Measurements from ENCODE around the gene PDXK.

Gene PDXK

DNA sequence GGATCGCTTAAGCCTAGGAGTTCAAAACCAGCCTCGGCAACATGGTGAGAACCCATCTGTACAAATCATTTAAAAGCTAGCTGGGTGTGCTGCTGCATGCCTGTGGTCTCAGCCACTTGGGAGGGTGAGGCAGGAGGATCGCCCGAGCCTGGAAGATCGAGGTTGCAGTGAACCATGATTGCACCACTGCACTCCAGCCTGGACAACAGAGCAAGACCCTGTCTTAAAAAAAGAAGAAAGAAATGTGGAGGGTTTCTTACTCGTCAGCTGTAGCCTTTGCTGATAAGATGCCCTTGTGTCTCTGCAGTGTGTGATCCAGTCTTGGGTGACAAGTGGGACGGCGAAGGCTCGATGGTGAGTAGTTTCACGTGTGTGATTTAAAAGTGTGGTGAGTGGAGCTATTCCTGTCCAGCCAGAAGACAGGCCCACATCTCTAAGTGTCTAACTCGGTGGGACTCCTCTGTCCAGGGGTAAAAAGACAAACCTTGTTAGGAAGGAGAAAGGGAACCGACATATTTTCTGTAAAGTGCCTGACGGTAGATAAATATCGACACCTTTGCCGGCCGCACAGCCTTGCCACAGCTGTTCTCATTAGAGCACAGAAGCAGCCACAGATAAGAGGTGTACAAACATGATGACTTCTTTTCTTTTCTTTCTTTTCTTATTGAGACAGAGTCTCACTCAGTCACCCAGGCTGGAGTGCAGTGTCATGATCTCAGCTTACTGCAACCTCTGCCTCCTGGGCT is 27.0 kb downstream of the PDXK start:
- no peaks in the 10 kb centered on the region for H3K4me1 ChIP-seq (ENCODE audit: control insufficient read depth, insufficient read depth, low read length, unreplicated experiment)
- no peak overlapping the region for H3K27ac ChIP-seq (ENCODE audit: low read depth, low read length)
- H3K27me3 ChIP-seq (ENCODE audit: insufficient read depth, low read length) = no peaks in the 10 kb centered on the region
- H3K36me3 ChIP-seq (ENCODE audit: insufficient read depth, low read length) = peaks cover 18% of the 10 kb centered on the region
- no peak overlapping the region for H3K4me3 ChIP-seq (ENCODE audit: low read depth, low read length)
- no peak overlapping the region for H2AFZ ChIP-seq (ENCODE audit: low read length, unreplicated experiment)
- H3K79me2 ChIP-seq (ENCODE audit: control insufficient read depth, insufficient read depth, low read length, unreplicated experiment) = no peaks in the 10 kb centered on the region

DNA sequence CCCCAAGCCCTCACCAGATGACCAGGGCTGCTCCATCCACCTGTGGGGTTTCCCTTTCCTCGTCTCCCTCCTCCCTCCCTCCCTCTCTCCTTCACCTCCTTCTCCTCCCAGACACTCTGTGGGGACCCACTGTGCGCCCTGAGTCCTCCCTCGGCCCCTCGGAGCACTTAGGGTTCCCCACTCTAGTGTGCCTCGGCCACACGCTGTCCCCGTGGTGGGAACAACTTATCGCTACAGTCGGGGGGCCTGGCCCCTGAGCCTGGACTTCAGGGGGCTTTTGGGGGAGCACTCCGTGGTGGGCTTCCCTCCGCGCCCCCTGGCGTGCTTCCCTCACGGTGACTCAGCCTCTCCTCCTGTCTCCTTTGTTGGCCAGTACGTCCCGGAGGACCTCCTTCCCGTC is 29.7 kb downstream of the PDXK start:
- Histone ChIP-seq H3K27me3 (ENCODE audit: insufficient read depth, low read length) (no peaks in the 10 kb centered on the region), H3K36me3 (ENCODE audit: insufficient read depth, low read length) (peaks cover 27% of the 10 kb centered on the region), H3K27ac (ENCODE audit: low read depth, low read length) (no peak overlapping the region), H3K4me1 (ENCODE audit: control insufficient read depth, insufficient read depth, low read length, unreplicated experiment) (no peaks in the 10 kb centered on the region), H3K79me2 (ENCODE audit: control insufficient read depth, insufficient read depth, low read length, unreplicated experiment) (no peaks in the 10 kb centered on the region), H2AFZ (ENCODE audit: low read length, unreplicated experiment) (no peak overlapping the region), H3K4me3 (ENCODE audit: low read depth, low read length) (no peak overlapping the region)

DNA sequence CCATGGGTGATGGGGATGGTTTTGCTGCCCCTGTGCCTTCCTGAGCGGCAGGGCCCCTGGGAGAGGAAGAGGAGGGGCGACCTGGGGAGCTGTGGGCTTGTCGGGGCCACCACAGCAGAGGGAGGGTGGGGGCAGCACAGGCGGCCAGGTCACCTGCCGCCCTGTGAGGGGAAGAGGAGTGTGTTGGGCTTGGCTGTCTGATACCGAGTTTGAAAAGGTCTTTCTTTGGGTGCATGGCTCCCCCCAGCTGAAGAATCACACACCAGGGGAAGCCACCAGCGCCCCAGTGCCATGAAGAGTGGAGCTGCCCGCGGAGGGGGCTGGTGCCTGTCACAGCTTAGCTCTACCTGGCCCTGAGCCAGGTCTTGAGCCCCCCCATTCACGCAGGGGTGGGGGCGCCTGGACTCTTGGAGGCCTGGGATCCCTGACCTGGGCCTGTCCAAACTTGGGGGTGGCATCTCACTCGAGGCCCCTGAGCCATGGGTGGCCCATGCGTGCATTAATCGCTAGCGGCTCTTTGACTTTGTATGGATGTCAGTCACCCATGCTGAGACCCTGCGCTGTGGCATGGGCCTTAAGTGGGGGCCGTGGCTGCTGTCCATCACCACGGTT is 30.8 kb downstream of the PDXK start:
- H3K27ac ChIP-seq (ENCODE audit: low read depth, low read length) = no peak overlapping the region
- peaks cover 27% of the 10 kb centered on the region for H3K36me3 ChIP-seq (ENCODE audit: insufficient read depth, low read length)
- H3K79me2 ChIP-seq (ENCODE audit: control insufficient read depth, insufficient read depth, low read length, unreplicated experiment) = no peaks in the 10 kb centered on the region
- H2AFZ ChIP-seq (ENCODE audit: low read length, unreplicated experiment) = no peak overlapping the region
- no peak overlapping the region for H3K4me3 ChIP-seq (ENCODE audit: low read depth, low read length)
- no peaks in the 10 kb centered on the region for H3K4me1 ChIP-seq (ENCODE audit: control insufficient read depth, insufficient read depth, low read length, unreplicated experiment)
- no peaks in the 10 kb centered on the region for H3K27me3 ChIP-seq (ENCODE audit: insufficient read depth, low read length)

DNA sequence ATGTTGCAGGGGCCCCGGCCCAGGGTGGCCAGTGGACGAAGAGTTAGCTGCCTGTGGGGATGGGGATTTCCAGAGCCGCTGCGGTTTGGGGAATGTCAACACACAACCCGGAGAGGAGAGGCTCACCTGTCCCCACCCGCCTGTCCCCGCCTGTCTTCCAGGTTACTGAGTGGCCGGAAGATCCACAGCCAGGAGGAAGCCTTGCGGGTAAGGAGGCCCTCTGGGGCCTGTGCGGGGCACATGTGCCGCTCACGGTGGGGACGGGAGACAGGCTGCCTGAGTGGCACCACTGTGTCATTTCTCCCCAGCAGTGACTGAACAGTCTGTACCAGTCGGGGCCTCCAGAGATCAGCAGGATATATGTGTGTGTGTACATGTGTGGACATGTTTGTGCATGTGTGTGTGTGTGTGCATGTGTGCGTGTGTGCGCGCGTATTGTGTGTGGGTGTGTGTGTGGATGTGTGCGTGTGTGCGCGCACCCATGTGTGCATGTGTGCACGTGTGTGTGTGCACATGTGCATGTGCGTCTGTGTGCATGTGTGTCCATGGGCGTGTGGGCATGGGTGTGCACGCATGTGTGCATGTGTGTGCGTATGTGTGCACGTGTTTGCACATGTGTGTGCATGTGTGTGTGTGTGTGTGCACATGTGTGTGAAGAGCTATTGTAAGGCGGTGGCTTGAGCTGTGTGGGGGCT is 31.6 kb downstream of the PDXK start:
- no peak overlapping the region for H3K27ac ChIP-seq (ENCODE audit: low read depth, low read length)
- no peaks in the 10 kb centered on the region for H3K27me3 ChIP-seq (ENCODE audit: insufficient read depth, low read length)
- H3K36me3 ChIP-seq (ENCODE audit: insufficient read depth, low read length) = peaks cover 32% of the 10 kb centered on the region; the same call in 1 of the 2 replicates
- no peak overlapping the region for H3K4me3 ChIP-seq (ENCODE audit: low read depth, low read length)
- no peak overlapping the region for H2AFZ ChIP-seq (ENCODE audit: low read length, unreplicated experiment)
- no peaks in the 10 kb centered on the region for H3K4me1 ChIP-seq (ENCODE audit: control insufficient read depth, insufficient read depth, low read length, unreplicated experiment)
- no peaks in the 10 kb centered on the region for H3K79me2 ChIP-seq (ENCODE audit: control insufficient read depth, insufficient read depth, low read length, unreplicated experiment)

DNA sequence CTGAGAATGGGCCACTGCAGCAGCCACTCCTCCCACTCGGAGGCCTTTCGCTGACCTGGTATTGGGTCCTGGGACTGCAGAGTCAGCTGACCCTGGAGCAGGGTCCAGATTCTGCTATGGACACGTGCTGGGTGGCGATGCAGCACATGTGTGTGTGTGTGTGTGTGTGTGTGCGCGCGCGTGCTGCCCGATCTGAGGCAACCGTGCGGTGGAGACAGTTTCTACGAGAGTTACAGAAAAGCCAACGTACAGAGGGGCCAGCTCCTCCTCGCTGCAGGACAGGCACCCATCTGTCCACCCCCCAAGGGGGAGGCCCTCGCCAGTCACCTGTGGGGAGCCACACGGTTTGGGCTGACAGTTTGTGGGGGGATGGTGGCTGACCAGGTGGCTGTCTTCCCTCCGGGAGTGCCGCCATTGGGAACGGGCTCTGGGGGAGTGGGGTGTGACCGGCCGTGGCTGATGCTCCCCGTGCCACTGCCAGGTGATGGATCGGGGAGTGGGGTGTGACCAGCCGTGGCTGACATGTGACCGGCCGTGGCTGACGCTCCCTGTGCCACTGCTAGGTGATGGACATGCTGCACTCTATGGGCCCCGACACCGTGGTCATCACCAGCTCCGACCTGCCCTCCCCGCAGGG is 33.1 kb downstream of the PDXK start:
- peaks cover 5% of the 10 kb centered on the region for H3K4me1 ChIP-seq (ENCODE audit: control insufficient read depth, insufficient read depth, low read length, unreplicated experiment)
- no peak overlapping the region for H2AFZ ChIP-seq (ENCODE audit: low read length, unreplicated experiment)
- H3K4me3 ChIP-seq (ENCODE audit: low read depth, low read length) = no peak overlapping the region
- H3K36me3 ChIP-seq (ENCODE audit: insufficient read depth, low read length) = peaks cover 39% of the 10 kb centered on the region; the same call in 1 of the 2 replicates
- no peaks in the 10 kb centered on the region for H3K79me2 ChIP-seq (ENCODE audit: control insufficient read depth, insufficient read depth, low read length, unreplicated experiment)
- H3K27me3 ChIP-seq (ENCODE audit: insufficient read depth, low read length) = no peaks in the 10 kb centered on the region
- no peak overlapping the region for H3K27ac ChIP-seq (ENCODE audit: low read depth, low read length)

DNA sequence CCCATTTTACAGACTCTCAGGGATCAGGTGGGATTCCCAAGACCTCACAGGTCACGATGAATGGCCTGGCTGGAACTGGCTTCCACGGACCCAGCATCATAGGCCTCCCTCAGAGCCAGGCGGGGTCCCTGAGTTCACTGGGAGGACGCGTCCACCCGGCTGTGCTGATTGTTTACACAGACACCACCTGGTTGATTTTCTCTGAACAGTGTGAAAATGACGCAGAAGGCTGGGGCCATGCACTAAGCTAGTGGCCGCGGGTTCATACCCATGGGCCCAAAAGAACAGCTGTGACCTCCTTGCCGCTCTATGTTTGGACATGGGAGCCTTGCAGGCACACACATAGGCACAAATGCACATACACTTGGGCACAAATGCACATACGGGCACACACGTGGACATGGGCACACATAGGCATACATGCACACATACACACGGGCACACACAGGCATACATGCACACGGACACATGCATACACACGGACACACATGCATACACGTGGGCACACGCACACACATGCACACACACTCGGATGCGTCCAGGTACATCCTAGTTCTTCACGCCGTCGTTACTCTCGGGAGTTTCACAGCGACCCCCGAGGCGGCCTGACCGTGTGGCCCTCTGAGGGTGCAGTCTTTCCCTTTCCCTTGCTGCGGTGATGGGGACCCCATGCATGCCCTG is 34.0 kb downstream of the PDXK start:
- Histone ChIP-seq H2AFZ (ENCODE audit: low read length, unreplicated experiment) (no peak overlapping the region), H3K36me3 (ENCODE audit: insufficient read depth, low read length) (peaks cover 39% of the 10 kb centered on the region; the same call in 1 of the 2 replicates), H3K4me1 (ENCODE audit: control insufficient read depth, insufficient read depth, low read length, unreplicated experiment) (peaks cover 13% of the 10 kb centered on the region)

DNA sequence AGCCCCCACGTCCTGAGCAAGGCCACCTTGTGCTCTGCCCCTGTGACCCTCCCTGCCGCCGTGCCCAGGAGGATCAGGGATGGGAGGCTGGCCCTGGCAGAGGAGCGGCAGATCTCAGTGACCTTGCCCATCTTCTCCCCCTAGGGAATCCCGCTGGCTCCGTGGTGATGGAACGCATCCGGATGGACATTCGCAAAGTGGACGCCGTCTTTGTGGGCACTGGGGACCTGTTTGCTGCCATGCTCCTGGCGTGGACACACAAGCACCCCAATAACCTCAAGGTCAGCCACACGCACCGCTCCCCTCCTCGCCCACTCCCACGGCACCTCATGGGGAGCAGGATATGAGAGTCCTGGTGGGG is 34.5 kb downstream of the PDXK start:
- no peaks in the 10 kb centered on the region for H3K79me2 ChIP-seq (ENCODE audit: control insufficient read depth, insufficient read depth, low read length, unreplicated experiment)
- no peak overlapping the region for H3K4me3 ChIP-seq (ENCODE audit: low read depth, low read length)
- no peak overlapping the region for H2AFZ ChIP-seq (ENCODE audit: low read length, unreplicated experiment)
- no peak overlapping the region for H3K27ac ChIP-seq (ENCODE audit: low read depth, low read length)
- peaks cover 39% of the 10 kb centered on the region; the same call in 1 of the 2 replicates for H3K36me3 ChIP-seq (ENCODE audit: insufficient read depth, low read length)
- H3K27me3 ChIP-seq (ENCODE audit: insufficient read depth, low read length) = no peaks in the 10 kb centered on the region
- peaks cover 16% of the 10 kb centered on the region for H3K4me1 ChIP-seq (ENCODE audit: control insufficient read depth, insufficient read depth, low read length, unreplicated experiment)

More for the DNA sequence above, 34.0 kb downstream of the PDXK start:
- H3K27me3 ChIP-seq (ENCODE audit: insufficient read depth, low read length) = no peaks in the 10 kb centered on the region
- no peak overlapping the region for H3K27ac ChIP-seq (ENCODE audit: low read depth, low read length)
- no peaks in the 10 kb centered on the region for H3K79me2 ChIP-seq (ENCODE audit: control insufficient read depth, insufficient read depth, low read length, unreplicated experiment)
- no peak overlapping the region for H3K4me3 ChIP-seq (ENCODE audit: low read depth, low read length)

DNA sequence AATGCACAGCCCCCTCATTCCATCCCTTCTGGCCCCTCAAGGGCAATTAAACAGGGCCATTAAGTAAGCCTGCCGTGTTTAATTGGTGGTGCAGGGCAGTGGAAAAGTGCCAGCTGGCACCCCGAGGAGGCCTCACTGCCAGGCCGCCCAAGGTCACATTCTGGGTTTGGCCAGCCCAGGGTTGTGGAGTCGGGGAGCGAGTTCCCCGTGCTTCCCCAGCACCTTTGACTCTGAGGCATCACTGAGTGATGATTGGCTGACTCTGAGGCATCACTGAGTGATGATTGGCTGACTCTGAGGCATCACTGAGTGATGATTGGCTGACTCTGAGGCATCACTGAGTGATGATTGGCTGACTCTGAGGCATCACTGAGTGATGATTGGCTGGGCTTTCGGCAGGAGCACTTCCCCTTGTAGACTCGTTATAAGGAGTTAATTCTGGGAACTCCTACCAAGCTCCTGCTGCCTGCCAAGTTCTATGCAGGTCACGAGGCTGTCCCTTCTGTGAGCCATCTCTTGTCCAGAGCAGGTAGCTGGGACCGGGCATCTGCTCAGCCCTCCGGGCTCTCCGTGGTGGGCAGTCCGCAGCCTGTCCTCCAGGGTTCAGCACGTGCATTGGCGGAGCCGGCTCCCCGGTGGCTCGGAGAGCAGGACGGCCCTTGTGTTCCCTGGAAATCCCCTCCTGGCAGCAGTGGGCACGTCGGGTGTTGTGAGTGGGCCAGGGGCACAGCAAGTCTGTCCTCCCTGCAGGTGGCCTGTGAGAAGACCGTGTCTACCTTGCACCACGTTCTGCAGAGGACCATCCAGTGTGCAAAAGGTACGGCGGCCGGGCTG is 36.2 kb downstream of the PDXK start:
- Histone ChIP-seq H2AFZ (ENCODE audit: low read length, unreplicated experiment) (no peak overlapping the region), H3K79me2 (ENCODE audit: control insufficient read depth, insufficient read depth, low read length, unreplicated experiment) (no peaks in the 10 kb centered on the region), H3K4me1 (ENCODE audit: control insufficient read depth, insufficient read depth, low read length, unreplicated experiment) (peaks cover 22% of the 10 kb centered on the region), H3K4me3 (ENCODE audit: low read depth, low read length) (no peak overlapping the region), H3K27ac (ENCODE audit: low read depth, low read length) (no peak overlapping the region), H3K36me3 (ENCODE audit: insufficient read depth, low read length) (peaks cover 39% of the 10 kb centered on the region; the same call in 1 of the 2 replicates), H3K27me3 (ENCODE audit: insufficient read depth, low read length) (no peaks in the 10 kb centered on the region)

DNA sequence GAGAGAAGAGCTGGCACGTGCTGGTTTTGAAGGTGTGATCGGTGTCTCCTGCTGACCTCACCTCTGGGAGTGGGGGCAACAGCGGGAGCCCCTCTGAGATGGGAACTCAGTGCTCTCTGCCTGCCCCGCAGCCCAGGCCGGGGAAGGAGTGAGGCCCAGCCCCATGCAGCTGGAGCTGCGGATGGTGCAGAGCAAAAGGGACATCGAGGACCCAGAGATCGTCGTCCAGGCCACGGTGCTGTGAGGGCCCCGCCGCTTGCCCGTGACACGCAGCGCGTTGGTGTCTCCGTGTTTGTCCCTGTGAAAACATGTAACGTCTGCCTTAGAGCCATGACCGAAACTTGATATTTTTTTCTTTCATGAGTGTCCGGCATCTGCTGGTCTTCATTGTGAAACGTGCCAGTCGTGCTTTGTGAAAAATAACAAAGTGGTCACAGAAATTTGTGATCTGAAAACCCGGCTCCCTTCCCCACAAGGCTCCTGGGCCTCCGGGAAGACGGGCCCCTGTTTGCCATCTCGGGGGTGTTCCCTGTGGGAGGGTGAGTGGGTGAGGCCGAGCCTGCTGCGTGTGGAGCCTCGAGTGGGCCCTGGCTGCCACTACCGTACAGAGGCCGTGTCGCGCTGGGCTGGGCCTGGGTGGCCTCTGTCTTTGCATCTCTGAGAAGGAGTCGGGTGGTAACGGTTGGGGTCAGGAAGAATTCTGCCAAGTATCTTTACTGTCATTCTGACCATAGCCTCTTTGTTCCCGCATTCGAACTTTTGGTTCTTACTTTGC is 37.1 kb downstream of the PDXK start:
- H3K4me3 ChIP-seq (ENCODE audit: low read depth, low read length) = no peak overlapping the region
- H3K4me1 ChIP-seq (ENCODE audit: control insufficient read depth, insufficient read depth, low read length, unreplicated experiment) = peaks cover 22% of the 10 kb centered on the region
- H3K36me3 ChIP-seq (ENCODE audit: insufficient read depth, low read length) = peaks cover 39% of the 10 kb centered on the region; the same call in 1 of the 2 replicates
- H3K27ac ChIP-seq (ENCODE audit: low read depth, low read length) = no peak overlapping the region
- H2AFZ ChIP-seq (ENCODE audit: low read length, unreplicated experiment) = no peak overlapping the region
- H3K27me3 ChIP-seq (ENCODE audit: insufficient read depth, low read length) = no peaks in the 10 kb centered on the region
- H3K79me2 ChIP-seq (ENCODE audit: control insufficient read depth, insufficient read depth, low read length, unreplicated experiment) = no peaks in the 10 kb centered on the region

All from ACC112 (cell line).